ENCODE measurements around the gene CANT1.

- TF ChIP-seq POLR2AphosphoS5 (IDR thresholded peaks at IDR 0.05; ENCODE audit: low read depth, low read length) (no peak), POLR2A (IDR thresholded peaks at IDR 0.05; ENCODE audit: borderline replicate concordance, extremely low read depth, insufficient read depth, insufficient read length) (no peak), CTCF (IDR thresholded peaks at IDR 0.05 in 2 of 3, conservative IDR thresholded peaks at IDR 0.05 in 1 of 3; ENCODE audit: borderline replicate concordance in 1 of 3, insufficient read depth in 1 of 3, low read depth in 2 of 3, low read length in 2 of 3) (no peak), ZNF274 (IDR thresholded peaks at IDR 0.05; ENCODE audit: low read depth, low read length) (no peak), CEBPB (IDR thresholded peaks at IDR 0.05; ENCODE audit: low read depth) (no peak), FOSL1 (IDR thresholded peaks at IDR 0.05; ENCODE audit: low read depth) (no peak), ZBTB33 (IDR thresholded peaks at IDR 0.05; ENCODE audit: extremely low read depth, insufficient replicate concordance, low read length) (no peak), EZH2phosphoT487 (IDR thresholded peaks at IDR 0.05; ENCODE audit: borderline replicate concordance) (no peak), EGR1 (IDR thresholded peaks at IDR 0.05; ENCODE audit: low read depth) (no peak), ATF3 (IDR thresholded peaks at IDR 0.05) (no peak), SIN3A (IDR thresholded peaks at IDR 0.05; ENCODE audit: low read depth) (no peak), EZH2 (IDR thresholded peaks at IDR 0.05) (no peak)
Measured at GRCh38 chr17:78998311-78999055, 11.1 kb downstream of the CANT1 start.

Data from HCT116 (cell line).